NOMO-1 treated with dmso at 0.1 percent for 144 hours (cell line): Measurements from ENCODE around the gene RPAP3.
A peak's percentile ranks its signal among the peaks of the same experiment; 100 is the strongest.

ENCODE experiments used
- DNase-seq: peaks from one replicate; lab custom pipeline; 2025; ENCODE audit not compliant: unreplicated experiment; lab: John Stamatoyannopoulos, UW

The RPAP3 gene

GRCh38 chr12:47705566-47706425, at the start of gene RPAP3:
Gene RPAP3, minus strand, starts transcription at chr12:47706030. Its CDS starts 3,190 bp downstream, at chr12:47702840.
- DNase-seq = peak; percentile 93

- no peak for DNase-seq
Measured at GRCh38 chr12:47754881-47755280, 49.1 kb upstream of the RPAP3 start.

- no peak for DNase-seq
Measured at GRCh38 chr12:47754126-47754525, 48.3 kb upstream of the RPAP3 start.

GRCh38 chr12:47753021-47754001, 47.5 kb upstream of the RPAP3 start:
- DNase-seq = no peak

- no peak for DNase-seq
Measured at GRCh38 chr12:47752552-47752951, 46.7 kb upstream of the RPAP3 start.

GRCh38 chr12:47752121-47752520, 46.3 kb upstream of the RPAP3 start:
- DNase-seq = no peak

- no peak for DNase-seq
Measured at GRCh38 chr12:47751561-47751960, 45.7 kb upstream of the RPAP3 start.

- no peak for DNase-seq
Measured at GRCh38 chr12:47750916-47751470, 45.2 kb upstream of the RPAP3 start.

GRCh38 chr12:47750229-47750798, 44.5 kb upstream of the RPAP3 start:
- DNase-seq = peak; percentile 32

- no peak for DNase-seq
Measured at GRCh38 chr12:47748899-47749298, 43.1 kb upstream of the RPAP3 start.

GRCh38 chr12:47748507-47748828, 42.6 kb upstream of the RPAP3 start:
- DNase-seq = no peak

GRCh38 chr12:47747596-47748506, 42.0 kb upstream of the RPAP3 start:
- no peak for DNase-seq

GRCh38 chr12:47747126-47747525, 41.3 kb upstream of the RPAP3 start:
- no peak for DNase-seq

GRCh38 chr12:47746523-47746922, 40.7 kb upstream of the RPAP3 start:
- DNase-seq = no peak

- no peak for DNase-seq
Measured at GRCh38 chr12:47746073-47746472, 40.2 kb upstream of the RPAP3 start.

GRCh38 chr12:47745485-47746041, 39.7 kb upstream of the RPAP3 start:
- DNase-seq = no peak

- no peak for DNase-seq
Measured at GRCh38 chr12:47744778-47745436, 39.1 kb upstream of the RPAP3 start.

- no peak for DNase-seq
Measured at GRCh38 chr12:47744005-47744651, 38.3 kb upstream of the RPAP3 start.

- no peak for DNase-seq
Measured at GRCh38 chr12:47743311-47743860, 37.6 kb upstream of the RPAP3 start.
